M059J (cell line): Measurements from ENCODE around the gene IRF2BP2. TPM values are rescaled to one million over a fixed set of nuclear protein-coding genes. Genes with fewer than 3 reads are reported as not detected.
"Not testable (repeated sequence)": the region's sequence is repeated elsewhere in the genome, so short reads cannot be mapped to it uniquely, and the experiment has no call there.

Experiments used
- DNase-seq: peaks from one replicate; pipeline ENCODE4 v3.0.0-alpha.2; 2012; ENCODE audit warnings: low read depth
- total RNA-seq: library from RNA; depleted of rRNA; stranded (reverse); fragments of >200 nt; shearing (Covaris generic); gene quantifications from 2 replicates; pipeline ENCODE4 v1.2.3, GENCODE V29; 2014

Gene IRF2BP2
- total RNA-seq, 1 experiment from 2014 or later = 84.1 TPM

DNA sequence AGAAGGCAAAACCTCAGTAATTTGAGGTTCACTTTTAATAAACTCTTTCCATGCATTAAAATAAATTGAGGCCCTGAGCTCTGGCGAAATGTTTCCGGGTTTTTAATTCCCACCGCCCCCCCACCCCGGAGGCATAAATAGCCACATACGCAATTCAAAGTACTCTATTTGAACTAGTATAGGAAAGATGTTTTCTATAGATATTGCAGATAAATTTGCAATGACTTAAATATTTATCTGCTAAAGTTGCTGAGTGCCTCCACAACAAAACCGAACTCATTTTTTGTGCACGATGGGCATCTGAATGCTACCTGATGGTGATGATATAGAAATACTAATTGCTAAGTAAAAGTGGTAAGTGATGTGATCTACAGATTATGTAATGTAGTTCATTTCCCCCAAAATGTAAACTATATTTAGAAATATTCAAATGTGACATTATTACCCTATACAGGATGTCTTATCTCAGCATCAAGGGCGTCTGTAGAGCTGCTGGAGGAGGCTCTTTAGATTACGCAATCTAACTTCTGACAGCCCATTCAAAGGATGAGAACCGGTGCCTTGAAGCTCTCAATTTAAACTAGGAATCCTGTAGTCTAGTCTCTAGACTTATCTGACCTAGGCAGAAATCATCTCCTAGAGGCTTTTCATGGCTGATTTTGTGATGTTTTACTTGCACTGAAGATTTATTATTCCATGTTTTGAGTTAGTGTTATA is 8.5 kb downstream of the IRF2BP2 start:
- DNase-seq = peak; percentile 57

DNA sequence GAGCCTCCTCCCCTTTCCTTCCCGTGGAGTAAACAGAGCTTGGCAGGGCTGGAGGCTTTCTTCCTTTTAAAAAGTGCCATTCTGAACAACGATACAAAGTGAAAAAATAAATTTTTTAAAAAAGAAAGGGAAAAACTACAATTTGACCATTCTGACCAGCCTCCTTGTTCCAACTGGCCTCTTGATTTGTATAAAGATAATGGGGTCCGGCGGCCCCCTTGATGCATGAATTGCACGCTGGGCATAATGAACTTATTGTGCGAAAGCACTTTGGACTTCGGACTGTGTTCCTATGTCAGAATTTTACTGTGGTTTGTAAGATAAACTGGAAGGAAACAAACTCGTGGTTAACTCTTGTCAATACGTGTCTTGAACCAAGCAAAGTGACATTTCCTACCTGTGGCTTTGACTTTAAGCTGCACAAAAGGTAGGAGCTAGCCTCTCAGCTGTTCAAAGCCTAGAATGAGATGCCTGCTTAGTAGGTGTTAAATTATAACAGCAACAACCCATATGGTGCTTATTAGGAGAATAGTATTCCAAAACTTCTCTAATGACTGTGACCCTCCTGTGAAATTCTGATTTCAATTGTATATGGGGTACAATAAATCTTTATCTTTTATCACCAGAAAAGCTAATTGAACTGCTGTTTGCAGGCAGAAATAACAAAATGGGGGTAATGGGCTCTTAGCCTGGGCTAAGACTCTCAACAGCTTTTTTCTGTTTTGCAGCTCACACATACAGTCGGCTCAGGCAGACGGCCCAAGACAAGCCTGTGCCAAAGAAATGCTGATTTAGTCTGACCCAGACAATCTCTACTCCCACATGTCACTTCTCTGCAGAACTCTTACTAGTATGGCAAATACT is 9.3 kb downstream of the IRF2BP2 start:
- peak; percentile 37 for DNase-seq

- DNase-seq = peak; percentile 88
Measured at GRCh38 chr1:234599617-234600417, 10.2 kb downstream of the IRF2BP2 start.

DNA sequence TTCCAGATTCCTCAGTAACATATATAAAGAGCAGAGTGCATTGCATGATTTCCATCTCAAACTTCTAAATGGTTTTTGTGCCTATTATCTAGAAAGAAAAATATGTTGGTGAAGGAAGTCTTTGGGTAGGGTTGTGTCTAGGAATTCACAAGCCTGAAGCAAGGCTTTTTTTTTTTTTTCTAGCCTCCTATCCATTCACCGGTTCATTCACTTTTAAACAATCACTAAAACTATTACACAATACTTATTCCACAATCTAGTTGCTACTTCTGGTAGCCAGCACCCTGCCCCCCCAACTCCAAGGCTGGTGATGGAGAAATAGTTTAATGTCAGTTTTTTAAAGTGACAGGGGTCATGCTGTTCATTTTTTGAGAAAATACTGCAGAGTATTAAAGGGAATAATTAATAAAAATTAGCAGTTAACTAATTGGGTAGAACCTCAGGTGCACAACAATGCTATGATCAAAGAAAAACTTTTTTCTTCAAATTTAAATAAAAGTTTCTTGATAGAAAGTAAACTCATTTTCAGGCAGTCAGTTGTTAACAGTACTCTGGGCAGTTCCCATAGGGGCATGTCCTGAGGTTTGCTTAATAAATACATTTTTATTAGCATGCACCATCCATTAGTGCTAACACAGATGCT is 10.9 kb downstream of the IRF2BP2 start:
- DNase-seq = peak; percentile 20

- peak; percentile 71 for DNase-seq
Measured at GRCh38 chr1:234597894-234598293, 12.1 kb downstream of the IRF2BP2 start.

GRCh38 chr1:234595899-234596298 is 14.1 kb downstream of the IRF2BP2 start:
- DNase-seq = no peak

GRCh38 chr1:234594575-234594974 is 15.4 kb downstream of the IRF2BP2 start:
- not testable (repeated sequence) for DNase-seq

DNA sequence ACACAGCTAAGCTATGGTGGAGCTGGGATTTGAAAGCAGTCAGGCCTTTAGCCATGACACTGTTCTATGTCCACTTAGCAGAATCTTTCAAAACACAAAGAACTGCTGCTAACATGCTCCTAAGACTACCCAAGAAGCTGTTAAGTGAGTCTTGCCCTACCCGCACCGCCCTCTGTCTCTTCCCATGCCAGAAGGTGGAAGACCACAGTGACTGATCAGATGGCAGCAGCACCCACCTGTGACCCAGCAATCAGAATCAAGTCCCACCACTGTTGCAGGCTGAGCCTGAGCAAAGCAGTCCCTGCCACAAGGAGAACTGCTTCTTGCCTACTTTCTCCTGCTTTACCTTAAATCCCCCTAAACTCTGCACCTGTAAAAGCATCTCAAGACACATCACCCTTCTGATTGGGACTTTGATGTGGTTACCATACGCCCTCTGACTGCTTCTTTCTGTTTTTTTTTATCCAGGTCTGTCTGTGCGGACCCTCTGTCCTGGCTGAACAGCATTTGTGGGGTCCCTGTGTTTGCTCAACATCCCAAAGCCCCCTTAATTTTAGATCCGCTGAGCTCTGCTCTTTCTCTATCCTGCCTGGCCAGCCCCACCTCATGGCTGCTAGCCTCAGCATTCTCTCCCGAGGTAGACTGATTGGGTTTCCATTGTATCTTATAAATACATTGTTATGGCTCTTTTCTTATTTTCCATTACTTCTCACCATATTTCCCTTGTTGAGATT is 16.0 kb downstream of the IRF2BP2 start:
- DNase-seq = no peak

DNA sequence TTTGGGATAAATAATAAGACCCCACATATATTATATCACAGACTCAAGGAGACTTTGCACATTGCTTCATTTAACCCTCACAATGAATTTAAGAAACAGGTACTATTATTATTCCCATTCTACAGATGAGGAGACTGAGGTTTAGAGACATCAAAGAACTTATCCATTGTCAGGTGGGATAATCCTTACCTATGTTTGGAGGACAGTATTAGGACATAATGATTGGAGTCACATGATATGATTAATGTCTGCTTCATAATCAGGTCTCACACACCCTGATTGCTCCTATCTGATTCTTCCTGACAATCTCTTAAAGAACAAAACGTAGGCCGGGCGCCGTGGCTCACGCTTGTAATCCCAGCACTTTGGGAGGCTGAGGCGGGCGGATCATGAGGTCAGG is 16.9 kb downstream of the IRF2BP2 start:
- no peak for DNase-seq

- peak; percentile 23 for DNase-seq
Measured at GRCh38 chr1:234592240-234592639, 17.7 kb downstream of the IRF2BP2 start.

DNA sequence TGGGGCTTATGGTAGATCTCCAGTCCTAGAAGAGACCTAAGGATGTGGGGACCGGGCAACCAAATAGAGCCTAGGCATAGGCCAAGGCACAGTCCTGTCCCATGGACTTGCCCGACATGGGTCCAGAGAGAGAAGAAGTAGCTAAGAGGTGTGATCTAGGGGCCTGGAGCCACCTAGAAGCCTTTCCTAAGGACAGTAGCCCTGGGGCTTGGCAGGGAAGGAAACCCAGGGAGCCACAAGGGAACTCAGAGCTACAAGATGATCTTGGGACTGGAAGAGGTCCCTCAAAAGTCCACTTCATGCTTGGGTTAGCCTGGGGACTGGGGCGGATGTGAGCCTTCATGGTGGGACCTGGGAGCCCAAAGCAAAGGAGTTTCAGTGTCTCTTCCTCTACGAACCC is 18.8 kb downstream of the IRF2BP2 start:
- no peak for DNase-seq

DNA sequence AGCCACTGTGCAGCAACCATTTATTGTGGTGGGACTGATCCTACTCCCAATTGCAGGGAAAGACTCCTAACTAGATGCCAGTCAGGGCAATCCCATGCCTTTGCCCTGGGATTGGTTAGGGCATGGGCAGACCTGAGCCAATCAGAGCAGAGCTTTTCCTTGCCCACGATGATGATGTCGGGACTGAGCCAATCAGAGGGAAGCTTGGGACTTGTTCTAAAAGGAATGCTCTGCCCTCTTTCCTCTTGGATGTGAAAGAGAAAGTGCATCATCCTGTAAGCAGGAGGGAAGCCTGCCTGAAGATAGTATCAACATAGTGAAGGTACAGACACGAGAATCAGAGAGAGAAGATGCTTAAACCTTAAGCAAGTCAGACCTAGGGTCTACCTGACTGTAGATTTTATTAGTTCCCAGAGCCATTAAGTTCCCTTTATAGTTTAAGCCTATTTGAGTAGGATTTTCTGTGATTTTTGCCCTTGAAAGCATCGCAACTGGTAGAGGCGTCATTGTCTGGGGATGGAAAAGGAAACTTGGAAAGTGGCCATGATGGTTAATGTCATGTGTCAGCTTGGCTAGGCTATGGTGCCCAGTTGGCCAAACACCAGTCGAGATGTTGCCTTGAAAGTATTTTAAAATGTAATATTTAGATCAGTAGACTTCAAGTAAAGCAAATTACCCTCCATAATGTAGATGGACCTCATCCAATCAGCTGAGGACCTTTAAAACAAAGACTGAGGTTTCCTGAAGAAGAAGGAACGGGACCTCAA is 19.9 kb downstream of the IRF2BP2 start:
- peak; percentile 78 for DNase-seq

- peak; percentile 84 for DNase-seq
Measured at GRCh38 chr1:234589064-234589800, 20.7 kb downstream of the IRF2BP2 start.

DNA sequence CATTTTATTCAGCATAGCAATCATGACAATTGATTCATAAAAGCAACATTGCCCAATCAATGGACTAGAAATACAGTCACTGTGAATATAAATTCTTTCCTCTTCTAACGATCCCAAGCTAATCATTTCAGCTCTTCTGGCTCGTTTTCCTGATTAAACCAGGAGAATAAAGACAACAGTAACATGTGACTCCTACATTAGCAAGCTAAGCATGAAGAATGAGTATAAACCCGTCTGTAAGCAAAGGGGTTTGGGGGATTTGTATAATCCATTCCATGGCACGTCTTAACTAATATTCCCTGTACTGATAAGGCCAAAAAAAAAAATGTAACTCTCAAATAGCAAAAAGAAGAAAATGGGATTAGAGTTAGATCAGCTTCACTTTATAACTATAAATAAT is 21.6 kb downstream of the IRF2BP2 start:
- no peak for DNase-seq

DNA sequence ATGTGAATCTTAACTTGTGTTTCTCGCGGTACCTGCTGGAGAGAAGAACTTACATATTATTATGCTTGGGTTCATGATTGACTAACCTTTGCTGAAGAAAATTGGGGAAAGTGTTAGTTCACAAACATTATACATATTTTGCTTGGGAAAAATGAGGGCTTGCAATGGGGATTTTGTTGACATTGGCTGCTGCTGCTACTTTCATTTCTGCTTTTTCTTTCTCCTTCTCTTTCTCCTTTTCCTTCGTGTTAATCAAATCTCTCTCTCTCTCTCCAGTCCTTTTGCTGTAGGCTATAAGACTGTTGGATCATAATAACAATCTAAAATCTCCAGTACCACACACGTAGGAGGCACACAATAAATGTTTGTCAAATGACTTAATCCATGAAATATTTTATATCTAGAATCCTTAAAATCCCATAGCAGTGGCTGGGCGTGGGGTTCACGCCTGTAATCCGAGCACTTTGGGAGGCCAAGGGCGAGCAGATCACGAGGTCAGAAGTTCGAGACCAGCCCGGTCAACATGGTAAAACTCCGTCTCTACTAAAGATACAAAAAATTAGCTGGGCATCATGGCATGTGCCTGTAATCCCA is 23.0 kb downstream of the IRF2BP2 start:
- DNase-seq = peak; percentile 65

GRCh38 chr1:234586304-234586703 is 23.7 kb downstream of the IRF2BP2 start:
- no peak for DNase-seq

DNA sequence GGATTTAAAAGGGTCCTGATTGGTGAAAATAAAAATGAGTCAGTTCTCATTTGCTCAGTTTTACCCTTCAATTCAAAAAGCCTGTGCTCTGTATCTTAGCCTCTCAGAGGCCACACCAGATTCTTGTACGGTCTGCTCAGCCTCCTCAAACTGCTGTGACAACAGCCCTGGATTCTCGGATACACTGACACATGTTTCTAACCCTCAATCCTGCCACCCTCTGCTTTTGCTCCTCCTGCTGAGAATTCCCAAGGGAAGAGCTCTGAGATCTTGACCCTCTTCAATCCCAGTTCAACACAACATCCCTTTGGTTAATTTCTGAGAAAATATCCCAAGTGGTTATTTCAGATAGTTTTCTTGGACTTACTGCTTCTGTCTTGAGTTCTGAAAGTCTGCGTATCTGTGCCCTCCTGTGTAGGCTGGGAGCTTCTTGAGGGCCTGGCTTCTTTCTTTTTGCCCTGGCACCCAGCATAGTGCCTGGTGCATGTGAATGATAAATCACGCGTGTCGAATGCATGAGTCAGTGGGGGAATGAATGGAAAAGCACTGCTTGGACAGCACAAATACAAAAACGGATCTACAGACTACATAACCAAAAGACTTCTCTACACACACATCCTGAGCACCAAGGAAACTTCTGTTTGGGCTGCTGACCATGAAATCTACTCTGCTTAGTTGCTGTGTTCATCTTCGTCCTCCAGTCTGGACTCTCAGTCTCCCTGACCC is 24.5 kb downstream of the IRF2BP2 start:
- peak; percentile 85 for DNase-seq

- peak; percentile 52 for DNase-seq
Measured at GRCh38 chr1:234584926-234585325, 25.1 kb downstream of the IRF2BP2 start.
